HG03442 (cell line): ENCODE data around the gene L3HYPDH.
A peak's percentile ranks its signal among the peaks of the same experiment; 100 is the strongest.
"Not testable (repeated sequence)": the region's sequence is repeated elsewhere in the genome, so short reads cannot be mapped to it uniquely, and the experiment has no call there.

Experiments used
- ATAC-seq: cut with Tn5 transposase; IDR thresholded peaks from one replicate; pipeline ENCODE4 v1.9.1; 2021; ENCODE audit warnings: mild to moderate bottlenecking, moderate library complexity; ENCODE audit not compliant: unreplicated experiment

The L3HYPDH gene

DNA sequence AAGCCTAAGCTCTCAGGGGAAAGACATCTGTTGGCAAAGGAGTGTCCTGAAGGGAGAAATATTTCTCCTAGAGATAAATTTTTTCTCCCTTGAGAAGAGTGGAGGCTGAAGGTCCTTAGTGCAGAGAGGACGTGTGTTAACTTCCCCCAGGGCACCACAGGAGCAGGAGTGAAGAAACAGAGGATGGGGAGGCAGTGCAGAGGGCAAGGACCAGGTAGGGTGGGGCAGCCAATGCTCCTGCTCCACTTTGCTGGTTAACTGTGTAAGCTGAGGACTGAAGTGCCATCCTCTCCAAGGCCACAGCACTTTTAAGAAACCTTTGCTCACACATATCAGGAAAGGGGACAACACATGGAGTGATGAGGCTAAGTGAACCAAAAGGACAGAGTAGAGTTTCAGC, 4.0 kb downstream of the L3HYPDH start:
- no peak for ATAC-seq

DNA sequence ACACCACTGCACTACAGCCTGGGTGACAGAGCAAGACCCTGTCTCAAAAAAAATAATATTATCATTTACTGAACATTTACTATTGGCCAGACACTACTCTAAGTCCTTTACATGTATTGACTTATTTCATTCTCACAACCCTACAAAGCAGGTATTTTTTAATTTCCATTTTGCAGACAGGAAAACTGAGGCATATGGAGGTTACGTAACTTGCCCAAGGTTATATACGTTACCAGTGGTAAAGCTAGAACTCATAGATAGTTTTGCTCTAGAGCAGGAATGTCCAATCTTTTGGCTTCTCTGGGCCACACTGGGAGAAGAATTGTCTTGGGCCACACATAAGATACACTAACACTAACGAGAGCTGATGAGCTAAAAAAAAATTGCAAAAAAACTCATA, 5.7 kb downstream of the L3HYPDH start:
- no peak for ATAC-seq

DNA sequence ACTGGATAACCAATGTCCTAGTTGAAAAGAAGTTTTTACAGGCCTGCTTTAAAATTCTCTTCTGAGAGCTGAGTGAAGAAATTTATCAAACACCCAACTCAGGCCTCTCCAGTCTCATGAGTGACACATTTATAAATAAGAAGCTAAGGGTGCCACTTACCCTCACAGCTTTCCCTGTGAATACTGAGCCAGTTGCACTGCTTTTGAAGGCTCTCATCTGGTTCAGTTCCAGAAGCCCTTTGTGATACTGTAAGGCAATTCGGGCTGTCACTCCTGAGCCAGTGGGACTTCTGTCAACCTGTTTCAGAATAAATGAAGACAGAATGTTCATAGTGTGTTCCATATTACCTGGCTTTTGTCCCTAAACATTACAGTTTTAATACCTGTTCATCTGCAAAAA, 8.5 kb downstream of the L3HYPDH start:
- no peak for ATAC-seq

DNA sequence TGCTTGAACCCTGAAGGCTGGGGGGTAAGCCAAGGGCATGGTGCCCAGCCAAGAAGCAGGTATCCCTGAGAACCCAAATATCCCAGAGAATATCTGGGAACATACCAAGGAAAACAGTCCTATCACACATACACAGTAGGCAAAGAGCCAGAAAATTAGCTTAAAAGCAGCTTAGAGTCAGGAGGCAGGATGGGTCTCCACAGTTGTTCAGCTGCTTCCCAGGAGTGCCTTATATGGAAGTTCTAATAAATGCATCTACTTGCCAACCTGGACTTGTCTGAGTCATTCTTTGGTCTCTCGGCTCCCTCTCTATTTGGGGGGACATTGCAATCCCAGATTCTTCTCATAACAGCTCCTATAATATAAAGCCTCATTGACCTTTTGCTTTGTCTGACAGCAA, 10.0 kb downstream of the L3HYPDH start:
- no peak for ATAC-seq

DNA sequence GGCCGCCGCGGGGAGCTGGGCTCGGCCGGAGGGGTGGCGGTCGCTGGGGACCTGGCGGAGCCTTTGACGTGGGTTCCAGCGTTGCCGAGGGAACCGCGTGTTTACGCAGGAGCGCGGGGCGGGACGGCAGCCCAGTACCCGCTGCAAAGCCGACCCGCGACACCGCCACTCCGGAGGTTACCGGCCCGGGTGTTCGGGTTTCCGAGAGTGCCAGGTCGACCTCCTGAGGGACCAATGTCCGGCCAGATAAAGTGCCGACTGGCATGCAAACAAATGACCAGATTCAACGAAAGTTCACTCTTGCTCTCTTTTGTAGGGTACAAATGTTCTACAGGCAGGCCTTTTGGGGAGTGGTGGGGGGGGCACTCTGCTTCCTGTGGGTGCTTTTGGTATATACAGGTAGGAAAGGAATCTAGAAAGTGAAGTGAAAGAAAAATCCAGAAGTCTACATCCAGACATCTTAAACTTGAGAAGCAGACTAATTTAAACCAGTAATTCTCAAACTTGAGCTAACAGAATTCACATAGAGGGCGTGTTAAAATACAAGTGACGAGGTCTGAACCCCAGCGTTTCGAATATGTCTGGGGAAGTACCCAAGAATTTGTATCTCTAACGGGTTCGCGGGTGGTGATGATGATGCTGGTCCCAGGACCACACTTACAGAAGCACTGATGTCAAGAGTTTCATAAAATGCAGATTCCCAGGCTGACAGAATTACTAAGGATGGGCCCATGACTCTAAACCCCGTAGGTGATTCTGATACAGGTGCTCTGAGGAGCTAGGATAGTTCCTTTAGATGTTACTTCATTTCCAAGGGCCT, 18.7 kb downstream of the L3HYPDH start, which contains the start of gene GPR135:
GPR135 (minus strand) TSS at position 65 of the 820 bp plus-strand sequence. CDS start 154 bp downstream, outside the sequence.
- no peak for ATAC-seq

DNA sequence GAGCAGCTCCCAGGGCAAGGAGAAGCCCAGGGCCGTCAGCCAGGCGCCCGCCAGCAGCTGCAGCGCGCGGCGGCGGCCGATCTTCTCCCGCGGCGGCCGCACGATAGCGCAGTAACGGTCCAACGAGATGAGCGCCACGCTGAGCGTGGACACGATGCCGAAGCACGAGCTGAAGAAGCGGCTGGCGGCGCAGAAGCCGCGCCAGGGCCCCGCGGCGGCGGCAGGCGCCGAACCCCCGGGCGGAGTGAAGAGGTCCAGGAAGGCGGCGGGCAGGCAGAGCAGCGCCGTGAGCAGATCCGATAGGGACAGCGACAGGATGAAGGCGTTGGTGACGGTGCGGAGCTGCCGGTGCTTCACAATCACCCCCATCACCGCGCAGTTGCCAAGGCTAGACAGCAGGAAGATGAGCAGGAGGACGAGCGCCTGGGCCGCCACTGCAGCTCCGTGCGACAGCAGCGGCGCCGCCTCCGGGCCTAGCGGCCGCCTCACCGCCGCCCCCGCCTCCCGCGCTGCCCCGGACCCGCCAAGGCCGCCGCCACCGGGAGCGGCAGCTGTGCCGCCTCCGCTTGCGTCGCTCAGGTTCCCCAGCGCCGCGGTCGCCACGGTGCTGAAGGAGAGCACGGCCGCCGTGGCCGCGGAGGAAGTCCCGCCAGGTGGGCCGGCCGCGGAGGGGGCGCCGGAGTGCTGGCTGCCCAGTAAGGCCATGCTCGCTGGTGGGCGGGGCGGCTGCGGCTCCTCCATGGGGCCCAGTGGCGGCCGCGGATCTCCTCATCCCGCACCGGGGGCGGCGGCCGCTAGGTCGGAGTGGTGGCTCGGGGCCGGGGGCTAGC, 19.5 kb downstream of the L3HYPDH start:
- ATAC-seq, result peak; percentile 59

DNA sequence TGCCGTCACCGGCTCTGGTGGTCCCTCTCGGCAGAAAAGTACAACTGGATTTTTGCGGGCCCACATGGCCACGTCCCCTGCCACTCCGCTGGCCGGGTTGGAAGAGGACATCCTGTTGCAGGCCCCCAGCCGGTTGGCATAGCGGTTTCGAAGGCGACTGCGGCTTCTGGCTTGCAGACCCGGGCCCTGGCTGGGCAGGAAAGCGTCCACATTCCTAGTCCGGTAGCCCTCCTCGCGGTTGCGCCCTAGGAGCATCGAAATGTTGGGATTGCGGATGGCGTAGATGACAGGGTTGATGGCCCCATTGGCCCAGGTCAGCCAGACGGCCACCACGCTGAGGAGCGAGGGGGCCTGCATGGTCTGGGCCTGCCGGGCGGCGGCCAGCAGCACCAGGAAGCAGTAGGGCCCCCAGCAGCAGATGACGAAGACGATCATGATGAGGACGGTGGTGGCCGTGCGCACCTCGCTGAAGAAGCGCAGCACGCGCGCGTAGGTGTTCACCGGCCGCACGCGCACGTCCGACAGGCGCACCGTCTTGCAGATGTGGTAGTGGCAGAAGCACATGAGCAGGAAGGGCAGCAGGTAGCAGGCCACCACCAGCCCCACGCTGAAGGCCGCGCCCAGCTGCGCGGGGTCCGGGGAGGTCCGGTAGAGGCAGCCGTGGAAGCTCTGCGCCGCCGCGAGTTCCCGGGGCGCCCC, 20.3 kb downstream of the L3HYPDH start:
- peak; percentile 22 for ATAC-seq

DNA sequence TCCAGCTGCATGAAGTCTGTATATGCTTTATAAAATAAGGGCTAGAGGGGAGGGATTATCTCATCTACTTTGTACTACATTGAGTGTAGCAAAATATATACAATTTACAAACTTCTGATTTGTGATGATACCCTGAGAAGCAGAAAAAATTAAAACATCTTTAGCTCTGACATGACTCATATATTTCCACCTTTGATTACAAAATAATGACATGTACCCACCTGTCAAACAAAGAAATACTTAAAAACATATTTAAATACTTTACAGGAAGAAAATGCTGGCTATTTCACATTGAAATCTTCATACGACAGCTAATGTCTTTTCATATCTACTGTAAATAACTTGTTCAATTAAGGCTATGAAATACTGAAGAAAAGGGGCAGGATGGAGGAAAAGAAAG, 22.3 kb downstream of the L3HYPDH start:
- no peak for ATAC-seq

DNA sequence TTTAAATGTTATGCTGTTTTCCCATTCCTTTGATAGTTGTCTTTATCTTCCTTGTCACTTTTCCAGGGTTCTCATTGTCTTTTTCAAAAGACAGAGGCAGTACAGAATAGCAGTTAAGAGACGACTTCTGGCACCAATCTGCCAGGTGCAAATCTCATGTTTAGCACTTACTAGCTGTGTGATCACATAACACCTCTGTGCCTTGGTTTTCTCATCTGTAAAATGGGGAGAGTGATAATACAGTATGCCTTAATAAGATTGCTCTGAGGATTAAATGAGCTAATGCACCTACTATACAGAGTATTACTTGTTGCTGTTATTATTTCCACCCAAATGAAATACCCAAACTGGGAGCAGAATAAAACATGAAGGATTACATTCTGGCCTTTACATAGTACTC, 23.8 kb downstream of the L3HYPDH start:
- ATAC-seq, result no peak

DNA sequence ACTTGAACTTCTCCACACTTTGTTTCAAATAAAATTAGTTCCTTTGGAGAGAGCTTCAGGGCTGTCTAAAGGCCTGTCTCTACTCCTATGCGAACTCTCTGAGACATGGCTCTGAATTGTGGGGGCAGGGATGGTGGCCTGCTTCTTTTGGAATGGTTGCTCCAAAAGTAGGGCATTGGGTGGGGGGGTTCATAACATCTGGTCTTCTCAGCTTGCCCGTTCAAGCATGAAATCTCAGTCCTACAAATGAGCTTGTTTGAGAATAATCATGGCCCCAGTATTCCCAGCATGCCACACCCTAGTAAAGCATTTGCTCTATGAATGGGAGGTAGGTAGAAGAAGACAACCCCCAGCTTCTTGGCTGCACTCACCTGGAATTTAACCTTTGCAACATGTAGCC, 25.7 kb downstream of the L3HYPDH start:
- no peak for ATAC-seq

DNA sequence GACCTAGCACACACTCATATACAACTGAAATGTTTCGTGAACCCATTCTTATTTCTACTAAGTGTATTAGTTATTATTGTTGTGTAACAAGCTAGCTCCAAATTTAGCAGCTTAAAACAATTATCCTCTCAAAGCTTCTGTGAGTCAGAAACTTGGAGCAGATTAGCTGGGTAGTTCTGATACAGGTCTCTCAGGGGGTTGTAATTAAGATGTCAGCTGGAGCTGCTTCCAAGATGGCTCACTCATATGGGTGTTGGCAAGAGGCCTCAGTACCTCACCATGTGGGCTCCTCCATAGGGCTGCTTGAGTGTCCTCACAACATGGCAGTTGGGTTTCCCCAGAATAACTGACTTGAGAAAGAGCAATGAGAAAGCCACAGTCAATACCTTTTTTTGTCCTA, 28.8 kb downstream of the L3HYPDH start:
- no peak for ATAC-seq

DNA sequence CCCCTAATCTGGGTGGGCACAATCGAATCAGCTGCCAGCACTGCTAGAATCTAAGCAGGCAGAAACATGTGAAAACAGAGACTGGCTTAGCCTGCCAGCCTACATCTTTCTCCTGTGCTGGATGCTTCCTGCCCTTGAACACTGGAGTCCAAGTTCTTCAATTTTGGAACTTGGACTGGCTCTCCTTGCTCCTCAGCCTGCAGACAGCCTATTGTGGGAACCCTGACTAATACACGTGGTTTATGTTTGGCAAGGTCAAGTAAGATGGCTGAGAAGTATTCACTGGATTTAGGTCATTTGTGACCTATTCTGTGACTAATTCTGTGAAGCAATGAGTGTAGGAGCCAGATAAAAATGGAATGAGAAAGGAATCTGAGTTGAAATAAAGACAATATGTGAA, 30.1 kb downstream of the L3HYPDH start:
- no peak for ATAC-seq

DNA sequence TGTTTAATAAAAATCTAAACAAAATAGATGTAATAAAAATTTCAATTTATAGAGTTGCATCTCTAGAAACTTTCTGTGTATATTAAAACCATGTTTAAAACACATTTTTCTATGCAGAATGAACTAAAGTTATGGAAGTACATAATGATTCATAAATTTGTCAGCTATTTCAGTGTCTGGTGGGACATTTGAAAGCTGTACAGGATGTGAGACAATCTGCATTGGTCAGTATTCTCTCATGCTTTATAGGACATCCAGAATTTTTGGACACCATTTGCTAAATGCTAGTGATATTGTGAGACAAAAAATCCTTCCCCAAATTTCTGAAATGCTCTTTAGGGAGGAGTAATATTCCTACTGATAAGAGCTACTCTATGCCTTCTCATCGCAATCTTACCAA, 32.4 kb downstream of the L3HYPDH start:
- no peak for ATAC-seq

DNA sequence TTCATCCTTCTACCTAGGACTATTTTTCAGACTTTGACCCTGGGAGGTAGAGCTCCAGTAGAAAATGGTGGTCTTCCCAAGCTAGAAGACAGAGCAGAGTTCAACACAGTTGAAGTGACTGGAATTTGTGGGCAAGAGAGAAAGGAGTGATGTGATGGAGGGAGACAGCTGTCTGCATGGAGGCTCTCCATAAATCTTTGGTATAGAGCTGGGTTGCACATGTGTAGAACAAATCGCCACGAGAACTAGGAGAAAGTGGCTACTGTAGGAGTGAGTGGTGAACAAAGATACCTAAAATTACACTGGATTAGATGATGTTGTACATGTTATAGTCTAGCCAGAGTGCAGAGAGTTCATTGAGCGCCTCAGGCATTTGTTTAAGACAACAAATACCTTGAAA, 33.5 kb downstream of the L3HYPDH start:
- no peak for ATAC-seq

DNA sequence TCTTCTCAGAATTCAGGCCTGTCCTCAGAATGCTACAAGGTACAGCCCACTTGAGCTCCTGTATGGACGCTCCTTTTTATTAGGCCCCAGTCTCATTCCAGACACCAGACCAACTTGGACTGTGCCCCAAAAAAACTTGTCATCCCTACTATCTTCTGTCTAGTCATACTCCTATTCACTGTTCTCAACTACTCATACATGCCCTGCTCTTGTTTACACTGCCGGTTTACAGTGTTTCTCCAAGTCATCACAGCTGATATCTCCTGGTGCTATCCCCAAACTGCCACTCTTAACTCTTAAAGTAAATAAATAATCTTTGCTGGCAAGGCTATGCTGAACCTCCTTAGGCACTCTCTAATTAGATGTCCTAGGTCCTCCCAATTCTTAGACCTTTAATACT, 35.5 kb downstream of the L3HYPDH start:
- not testable (repeated sequence) for ATAC-seq

DNA sequence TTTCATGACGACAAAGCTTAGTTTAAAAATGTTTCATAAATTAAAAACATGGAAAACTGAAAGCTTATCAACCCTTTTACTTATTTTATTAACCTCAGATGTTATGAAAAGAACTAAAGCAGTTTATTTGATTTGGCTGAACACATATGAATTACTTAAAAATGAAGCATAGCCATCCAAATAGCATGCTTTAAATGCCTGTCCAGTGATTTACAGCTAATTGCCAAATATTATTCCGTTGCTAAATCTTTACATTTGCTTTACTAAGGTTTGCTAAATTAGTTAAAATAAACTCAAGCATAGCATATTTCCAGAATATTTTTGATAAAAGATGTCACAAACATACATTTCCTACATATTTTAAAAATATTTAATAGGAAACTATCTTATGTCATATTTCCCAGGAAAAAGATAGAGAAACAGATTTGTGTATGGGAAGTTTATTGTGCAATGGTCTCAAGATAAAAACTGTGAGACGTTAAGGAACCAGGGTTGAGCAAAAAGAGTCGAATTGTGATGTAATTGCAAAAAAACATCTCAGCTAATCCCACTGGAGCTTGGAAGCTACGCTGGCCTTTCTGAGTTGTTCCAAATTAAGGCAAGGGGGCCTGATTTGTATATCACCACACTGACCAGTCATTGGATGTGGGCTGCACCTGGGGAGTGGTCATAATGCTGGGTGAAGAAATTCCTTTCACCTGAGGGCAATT, 44.8 kb downstream of the L3HYPDH start:
- no peak for ATAC-seq

DNA sequence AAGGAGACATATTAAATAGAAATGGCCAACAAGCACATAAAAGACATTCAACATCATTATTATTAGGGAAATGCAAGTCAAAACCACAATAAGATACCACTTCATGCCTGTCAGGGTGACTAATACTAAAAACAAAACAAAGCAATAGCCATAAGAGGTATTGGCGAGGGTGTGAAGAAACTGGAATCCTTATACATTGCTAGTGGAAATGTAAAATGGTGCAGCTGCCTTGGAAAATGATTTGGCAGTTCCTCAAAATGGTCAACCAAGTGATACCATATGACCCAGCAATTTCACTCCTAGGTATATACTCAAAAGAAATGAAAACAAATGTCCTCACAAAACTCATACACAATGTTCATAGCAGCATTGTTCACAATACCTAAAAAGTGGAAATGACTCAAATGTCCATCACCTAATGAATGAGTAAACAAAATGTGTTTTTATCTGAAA, 46.0 kb downstream of the L3HYPDH start:
- ATAC-seq, result no peak

DNA sequence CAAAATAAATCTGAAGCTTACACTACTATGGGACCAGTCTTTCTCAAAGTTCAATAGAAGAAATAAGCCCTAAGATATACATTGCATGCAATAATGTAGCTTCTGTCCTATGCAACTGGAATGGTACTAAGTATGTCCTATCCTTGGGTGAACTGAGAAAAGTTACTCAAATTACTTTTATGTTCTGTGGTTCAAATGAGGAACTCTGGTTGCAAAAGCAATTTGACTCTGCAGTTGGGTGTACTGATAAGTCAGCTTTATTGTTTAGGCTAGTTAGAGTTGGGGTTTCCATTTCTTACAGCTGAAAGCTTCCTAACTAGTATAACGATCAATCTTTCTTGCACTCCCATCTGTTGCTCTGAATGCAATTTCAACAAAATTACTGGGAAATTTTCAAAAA, 48.2 kb downstream of the L3HYPDH start:
- ATAC-seq, result no peak

DNA sequence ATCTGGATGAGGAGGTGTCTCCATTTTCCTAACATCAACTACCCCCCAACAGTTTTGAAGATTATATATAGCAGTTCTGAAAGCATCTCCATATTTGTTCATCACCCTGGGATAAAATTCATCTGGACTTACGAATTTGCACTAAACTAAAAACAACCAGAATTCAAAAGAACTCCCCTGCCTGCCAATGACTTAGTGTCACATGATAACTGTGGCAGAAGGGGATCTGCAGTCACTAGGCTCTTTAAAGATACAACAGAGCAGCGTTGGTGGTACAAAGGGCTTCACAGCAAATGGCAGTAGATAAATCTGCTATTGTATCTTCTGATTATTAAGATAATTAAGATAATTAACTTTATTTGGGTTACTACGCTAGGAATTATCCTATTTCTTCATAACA, 49.1 kb downstream of the L3HYPDH start:
- no peak for ATAC-seq

DNA sequence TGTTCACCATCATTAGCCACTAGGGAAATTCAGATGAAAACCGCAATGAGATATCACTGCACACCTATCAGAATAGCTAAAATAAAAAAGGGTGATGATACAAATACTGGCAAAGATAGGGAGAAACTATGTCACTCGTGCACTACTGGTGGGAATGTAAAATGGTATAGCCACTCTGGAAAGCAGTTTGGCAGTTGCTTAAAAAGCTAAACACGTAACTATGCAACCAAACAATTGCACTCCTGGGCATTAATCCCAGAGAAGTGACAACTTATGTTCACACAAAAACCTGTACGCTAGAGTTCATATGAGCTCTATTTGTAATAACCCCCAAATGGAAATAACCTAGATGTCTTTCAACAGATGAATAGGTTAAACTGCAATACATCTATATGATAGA, 54.4 kb downstream of the L3HYPDH start:
- no peak for ATAC-seq

DNA sequence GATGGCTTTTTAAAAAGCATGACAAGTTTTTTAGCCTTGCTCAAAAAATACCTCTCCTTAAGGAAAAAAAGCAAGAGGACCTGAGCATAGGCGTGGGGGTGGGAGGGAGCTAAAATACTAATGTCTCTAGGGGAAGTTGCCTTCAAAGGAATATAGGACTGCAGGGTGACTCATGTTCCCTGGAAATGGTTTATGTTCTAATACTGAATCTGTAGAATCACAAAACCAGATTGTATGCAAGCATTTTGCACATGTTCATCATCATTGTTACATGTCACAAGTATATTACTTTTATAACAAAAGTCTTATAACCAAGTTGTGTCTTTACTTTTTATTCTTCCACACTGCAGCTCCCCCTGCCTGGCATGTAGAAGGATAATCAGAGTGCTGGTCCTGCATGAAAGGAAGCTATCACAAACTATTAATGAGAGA, 55.6 kb downstream of the L3HYPDH start:
- no peak for ATAC-seq
